Neutrophil (primary cell): Measurements from ENCODE around the gene RAD51B.

Experiments used
- H3K27ac ChIP-seq: fragments of 200-600 bp; sonication (generic); 2 replicates; pipeline ENCODE4 v1.5.1; 2016; ENCODE audit warnings: mild to moderate bottlenecking, moderate library complexity
- H3K27me3 ChIP-seq: fragments of 200-600 bp; sonication (generic); 2 replicates; pipeline ENCODE4 v1.6.0; 2016; ENCODE audit warnings: mild to moderate bottlenecking
- H3K36me3 ChIP-seq: fragments of 200-600 bp; sonication (generic); 2 replicates; pipeline ENCODE4 v1.5.1; 2017
- H3K4me1 ChIP-seq, 2 experiments: fragments of 200-600 bp in 1 of 2; sonication (generic) in 1 of 2; 1 replicate in 1 of 2; 2 replicates in 1 of 2; pipeline versions ENCODE4 v1.5.1 to v1.6.1; 2013 to 2016; ENCODE audit warnings: low read depth in 1 of 2, low read length in 1 of 2, mild to moderate bottlenecking in 1 of 2, moderate library complexity in 1 of 2; ENCODE audit not compliant: control insufficient read depth in 1 of 2, insufficient read depth in 1 of 2
- H3K4me3 ChIP-seq, 2 experiments: fragments of 200-600 bp in 1 of 2; sonication (generic) in 1 of 2; 1 replicate in 1 of 2; 2 replicates in 1 of 2; pipeline ENCODE4 v1.5.1; 2013 to 2016; ENCODE audit warnings: low read depth in 1 of 2, low read length in 1 of 2, mild to moderate bottlenecking in 1 of 2, moderate library complexity in 1 of 2
- H3K9me3 ChIP-seq: fragments of 200-600 bp; sonication (generic); 2 replicates; pipeline ENCODE4 v1.5.1; 2016
- TF ChIP-seq, protein P1 (sequence below): fragments of 200-600 bp; sonication (generic); IDR thresholded peaks from 2 replicates; pipeline ENCODE4 v1.5.1; 2016; ENCODE audit warnings: antibody characterized with exemption

Gene RAD51B

DNA sequence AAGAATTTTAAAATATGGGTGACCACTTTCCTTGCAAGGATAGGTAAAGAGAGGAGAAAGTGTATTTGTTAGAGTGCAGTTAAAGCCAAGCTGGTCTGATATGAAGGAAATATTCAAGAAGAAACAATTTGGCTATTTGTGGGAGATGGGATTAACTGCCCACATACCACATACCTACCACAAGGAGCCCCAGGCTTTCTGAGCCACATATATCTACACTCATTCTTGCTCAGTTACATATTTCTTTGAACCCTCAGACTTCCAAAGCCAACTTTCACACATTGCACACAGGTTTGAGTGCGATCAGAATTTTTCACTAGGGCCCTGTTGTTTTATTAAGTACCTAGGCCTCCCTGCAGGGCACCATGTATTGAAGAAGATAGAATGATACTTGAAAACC lies 643.1 kb downstream of the RAD51B start:
- H3K36me3 ChIP-seq = no peaks in the 10 kb centered on the region
- H3K27ac ChIP-seq = no peak overlapping the region
- H3K4me3 ChIP-seq = no peak overlapping the region
- H3K4me1 ChIP-seq = peaks cover 0 to 3% of the 10 kb centered on the region in 2 experiments
- no peaks in the 10 kb centered on the region for H3K9me3 ChIP-seq
- TF ChIP-seq, protein P1, sequence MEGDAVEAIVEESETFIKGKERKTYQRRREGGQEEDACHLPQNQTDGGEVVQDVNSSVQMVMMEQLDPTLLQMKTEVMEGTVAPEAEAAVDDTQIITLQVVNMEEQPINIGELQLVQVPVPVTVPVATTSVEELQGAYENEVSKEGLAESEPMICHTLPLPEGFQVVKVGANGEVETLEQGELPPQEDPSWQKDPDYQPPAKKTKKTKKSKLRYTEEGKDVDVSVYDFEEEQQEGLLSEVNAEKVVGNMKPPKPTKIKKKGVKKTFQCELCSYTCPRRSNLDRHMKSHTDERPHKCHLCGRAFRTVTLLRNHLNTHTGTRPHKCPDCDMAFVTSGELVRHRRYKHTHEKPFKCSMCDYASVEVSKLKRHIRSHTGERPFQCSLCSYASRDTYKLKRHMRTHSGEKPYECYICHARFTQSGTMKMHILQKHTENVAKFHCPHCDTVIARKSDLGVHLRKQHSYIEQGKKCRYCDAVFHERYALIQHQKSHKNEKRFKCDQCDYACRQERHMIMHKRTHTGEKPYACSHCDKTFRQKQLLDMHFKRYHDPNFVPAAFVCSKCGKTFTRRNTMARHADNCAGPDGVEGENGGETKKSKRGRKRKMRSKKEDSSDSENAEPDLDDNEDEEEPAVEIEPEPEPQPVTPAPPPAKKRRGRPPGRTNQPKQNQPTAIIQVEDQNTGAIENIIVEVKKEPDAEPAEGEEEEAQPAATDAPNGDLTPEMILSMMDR = no peak
- no peaks in the 10 kb centered on the region for H3K27me3 ChIP-seq

- no peaks in the 10 kb centered on the region for H3K36me3 ChIP-seq
- H3K27me3 ChIP-seq = no peaks in the 10 kb centered on the region
- H3K4me3 ChIP-seq = no peak overlapping the region
- H3K9me3 ChIP-seq = no peaks in the 10 kb centered on the region
- TF ChIP-seq, protein P1 = no peak
- no peak overlapping the region for H3K27ac ChIP-seq
- peaks cover 0 to 3% of the 10 kb centered on the region in 2 experiments for H3K4me1 ChIP-seq
These were observed 643.7 kb downstream of the RAD51B start for GRCh38 chr14:68463299-68463698.

DNA sequence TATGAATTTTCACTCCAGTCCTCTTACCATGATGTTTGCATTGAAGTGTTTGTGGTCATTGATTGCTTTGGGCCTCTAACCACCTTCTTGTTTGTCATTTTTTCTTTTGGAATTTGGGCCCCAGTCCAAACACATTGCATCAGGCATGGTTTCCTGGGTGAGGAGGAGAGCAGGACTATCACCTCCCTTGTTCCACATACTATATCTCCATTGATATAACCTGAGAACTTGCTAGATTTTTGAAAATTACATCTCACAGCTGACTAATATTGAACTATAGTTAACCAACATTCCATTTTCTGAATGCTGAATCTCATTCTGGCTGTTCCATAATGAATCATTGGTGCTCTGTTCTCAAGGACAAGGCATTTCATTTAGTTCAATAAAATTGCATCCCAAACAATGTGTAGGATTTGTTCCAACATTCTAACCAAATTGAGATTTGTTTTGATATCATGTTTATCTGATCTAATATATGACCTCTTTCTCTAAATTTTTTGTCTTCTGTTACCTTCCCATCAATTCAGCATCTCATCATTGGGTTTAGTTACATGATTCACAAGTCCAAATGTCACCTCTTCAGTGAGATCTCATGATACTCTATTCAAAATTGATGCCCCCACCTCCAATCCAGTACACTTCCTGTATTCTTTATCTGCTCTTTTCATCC lies 644.3 kb downstream of the RAD51B start:
- H3K36me3 ChIP-seq = no peaks in the 10 kb centered on the region
- peaks cover 0 to 3% of the 10 kb centered on the region in 2 experiments for H3K4me1 ChIP-seq
- no peak overlapping the region for H3K27ac ChIP-seq
- TF ChIP-seq, protein P1 = no peak
- no peaks in the 10 kb centered on the region for H3K27me3 ChIP-seq
- no peaks in the 10 kb centered on the region for H3K9me3 ChIP-seq
- no peak overlapping the region for H3K4me3 ChIP-seq

DNA sequence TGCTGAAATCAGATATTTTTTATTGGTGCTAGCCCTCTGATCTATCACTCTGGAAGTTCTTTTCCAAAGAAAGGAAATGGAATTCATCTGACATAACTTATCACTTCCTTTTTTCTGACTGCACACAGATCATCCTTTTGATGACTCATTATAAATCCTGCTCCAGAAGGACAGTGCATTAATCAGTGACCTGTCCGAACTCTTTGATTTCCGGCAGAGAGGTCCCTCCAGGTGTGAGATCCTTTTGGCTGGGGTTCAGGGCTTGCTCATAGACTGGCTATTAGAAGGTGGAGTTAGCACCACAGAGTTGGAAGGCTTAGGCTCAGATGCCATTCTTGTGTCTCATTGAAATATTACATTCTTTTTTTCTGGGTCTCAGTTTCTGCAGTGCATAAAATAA lies 645.1 kb downstream of the RAD51B start:
- no peaks in the 10 kb centered on the region for H3K9me3 ChIP-seq
- no peak overlapping the region for H3K4me3 ChIP-seq
- peaks cover 0 to 2% of the 10 kb centered on the region in 2 experiments for H3K4me1 ChIP-seq
- no peak overlapping the region for H3K27ac ChIP-seq
- no peaks in the 10 kb centered on the region for H3K27me3 ChIP-seq
- H3K36me3 ChIP-seq = no peaks in the 10 kb centered on the region
- TF ChIP-seq, protein P1 = no peak

- Histone ChIP-seq H3K27ac (no peak overlapping the region), H3K27me3 (no peaks in the 10 kb centered on the region), H3K4me1 (peaks cover 5 to 6% of the 10 kb centered on the region in 2 experiments), H3K36me3 (no peaks in the 10 kb centered on the region), H3K4me3 (no peak overlapping the region), H3K9me3 (no peaks in the 10 kb centered on the region)
- TF ChIP-seq, protein P1 = no peak
These were observed 647.0 kb downstream of the RAD51B start for GRCh38 chr14:68466491-68466977.
